Spinal cord (tissue), 10 donors: Measurements from ENCODE around the gene U2AF2. TPM values are rescaled to one million over a fixed set of nuclear protein-coding genes. Genes with fewer than 3 reads are reported as not detected.
A peak's percentile ranks its signal among the peaks of the same experiment; 100 is the strongest.

Experiments used
- DNase-seq, 6 donors: peaks; one replicate each; pipeline versions ENCODE4 v3.0.0 to v3.0.0-alpha.2; 2013 to 2015; ENCODE audit warnings: low spot score in 6 of 6, low read depth in 4 of 6
- H3K27ac ChIP-seq: one replicate; pipeline ENCODE4 v1.5.1; 2013; ENCODE audit warnings: low read depth, low read length, control low read depth
- H3K27me3 ChIP-seq: one replicate; pipeline ENCODE4 v1.6.1; 2013; ENCODE audit warnings: low read length; ENCODE audit not compliant: control insufficient read depth, insufficient read depth
- H3K36me3 ChIP-seq: one replicate; pipeline ENCODE4 v1.6.1; 2013; ENCODE audit warnings: low read length; ENCODE audit not compliant: control insufficient read depth, insufficient read depth
- H3K4me1 ChIP-seq: one replicate; pipeline ENCODE4 v1.6.1; 2013; ENCODE audit warnings: low read length; ENCODE audit not compliant: control insufficient read depth, insufficient read depth
- H3K4me3 ChIP-seq: one replicate; pipeline ENCODE4 v1.5.1; 2013; ENCODE audit warnings: low read depth, low read length, control low read depth
- H3K9me3 ChIP-seq: one replicate; pipeline ENCODE4 v1.6.1; 2013; ENCODE audit warnings: low read length; ENCODE audit not compliant: control insufficient read depth, insufficient read depth
- WGBS: methylation state at CpG from one replicate; pipeline ENCODE4 v1.1.5; 2013; ENCODE audit warnings: missing lambda C conversion rate; ENCODE audit not compliant: insufficient coverage; 5-methylcytosine and 5-hydroxymethylcytosine counted together
- polyA plus RNA-seq, 2 donors: library from polyadenylated mRNA; unstranded; fragments of 120-200 nt; gene quantifications; one replicate each; pipeline ENCODE4 v1.2.1, GENCODE V29; 2013; ENCODE audit not compliant: insufficient read length in 2 of 2
- total RNA-seq, 2 donors: library from RNA; depleted of rRNA in 1 of 2; stranded (reverse); fragments of 120-200 nt in 1 of 2; fragments of >200 nt in 1 of 2; gene quantifications; one replicate each; pipeline versions ENCODE4 v1.2.3 to v1.2.4, GENCODE V29; 2013 to 2014
- donor health status: healthy.

Gene U2AF2
- total and polyA plus RNA-seq, 4 donors = 60.7 to 207 (median 161) TPM

DNA sequence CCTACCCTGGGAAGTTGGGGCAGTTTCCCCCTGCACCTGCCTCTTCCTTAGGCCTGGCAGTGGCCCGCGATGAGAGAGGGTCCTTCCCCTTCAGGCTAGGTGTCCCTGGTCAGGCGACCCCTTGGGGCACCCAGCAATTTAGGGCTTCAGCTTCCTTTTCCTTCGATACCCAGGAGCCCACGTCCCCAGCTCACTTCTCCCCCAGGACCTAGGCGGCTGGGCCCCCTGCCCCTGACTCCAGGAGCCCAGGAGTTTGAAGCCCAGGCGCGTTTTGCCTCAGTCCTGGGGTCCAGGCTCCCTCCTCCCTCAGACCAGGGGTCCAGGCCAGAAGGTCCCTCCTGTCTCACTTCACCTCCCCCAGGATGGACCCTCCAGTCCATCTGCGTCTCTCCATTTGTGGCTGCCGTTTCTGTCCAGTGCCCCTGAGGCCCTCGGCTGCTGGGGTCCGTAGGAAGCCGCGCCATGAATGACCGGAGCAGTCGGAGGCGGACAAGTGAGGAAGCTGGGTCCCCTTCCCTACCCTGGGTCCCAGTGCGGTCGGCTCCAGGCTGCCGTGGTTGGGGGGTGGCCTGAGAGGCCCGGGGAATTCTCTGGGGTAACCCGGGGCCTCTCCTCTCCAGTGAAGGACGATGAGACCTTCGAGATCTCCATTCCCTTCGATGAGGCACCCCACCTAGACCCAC is 6.1 kb upstream of the U2AF2 start:
- peaks cover 73% of the 10 kb centered on the region for H3K36me3 ChIP-seq
- peaks cover 57% of the 10 kb centered on the region for H3K4me1 ChIP-seq
- no peaks in the 10 kb centered on the region for H3K9me3 ChIP-seq
- WGBS = 17% methylated on average over 17 of the region's 25 CpGs
- no peak for DNase-seq
- peak overlapping the region; percentile 68 for H3K4me3 ChIP-seq
- H3K27me3 ChIP-seq = no peaks in the 10 kb centered on the region
- H3K27ac ChIP-seq = peak overlapping the region; percentile 40

DNA sequence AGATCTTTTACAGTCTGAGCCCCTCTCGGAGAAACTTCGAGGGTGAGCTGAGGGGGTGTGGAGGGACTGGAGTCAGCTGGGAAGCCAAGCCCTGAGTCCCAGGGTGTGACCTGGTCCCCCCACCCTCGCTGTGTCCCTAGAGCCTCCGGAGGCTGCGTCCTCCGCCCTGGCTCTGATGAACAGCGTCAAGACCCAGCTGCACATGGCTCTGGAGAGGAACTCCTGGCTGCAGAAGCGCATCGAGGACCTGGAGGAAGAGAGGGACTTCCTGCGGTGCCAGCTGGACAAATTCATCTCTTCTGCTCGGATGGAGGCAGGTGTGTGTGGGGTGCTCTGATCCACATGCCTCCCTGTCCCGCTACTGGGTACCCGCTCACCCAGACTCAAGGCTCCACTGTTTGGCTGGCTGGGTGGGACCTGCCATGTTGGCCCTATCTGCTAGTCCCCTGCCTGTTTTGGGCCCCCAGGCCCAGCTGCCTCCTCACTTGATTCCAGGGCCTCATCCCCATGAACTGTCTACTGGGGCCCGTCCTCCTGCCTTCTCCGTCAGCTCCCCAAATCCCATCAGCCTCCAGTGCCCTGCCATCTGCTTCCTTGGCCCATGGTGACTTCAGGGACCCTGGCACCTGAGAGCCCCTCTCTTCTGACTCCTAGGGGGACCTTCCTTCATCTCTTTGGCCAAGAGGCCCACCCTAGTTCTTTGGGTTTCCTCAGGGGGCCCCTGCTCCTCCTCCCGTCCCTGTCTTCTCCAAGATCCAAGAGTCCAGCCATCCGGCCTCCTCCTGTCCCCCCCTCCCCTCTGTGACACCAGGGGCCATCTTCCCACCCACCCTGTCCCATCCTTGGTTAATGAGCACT is 5.3 kb upstream of the U2AF2 start:
- Histone ChIP-seq H3K4me1 (peaks cover 50% of the 10 kb centered on the region), H3K9me3 (no peaks in the 10 kb centered on the region), H3K27me3 (no peaks in the 10 kb centered on the region), H3K36me3 (peaks cover 67% of the 10 kb centered on the region), H3K27ac (no peak overlapping the region), H3K4me3 (peak overlapping the region; percentile 68)
- no peak for DNase-seq
- 87% methylated on average over 17 of the region's 17 CpGs for WGBS

DNA sequence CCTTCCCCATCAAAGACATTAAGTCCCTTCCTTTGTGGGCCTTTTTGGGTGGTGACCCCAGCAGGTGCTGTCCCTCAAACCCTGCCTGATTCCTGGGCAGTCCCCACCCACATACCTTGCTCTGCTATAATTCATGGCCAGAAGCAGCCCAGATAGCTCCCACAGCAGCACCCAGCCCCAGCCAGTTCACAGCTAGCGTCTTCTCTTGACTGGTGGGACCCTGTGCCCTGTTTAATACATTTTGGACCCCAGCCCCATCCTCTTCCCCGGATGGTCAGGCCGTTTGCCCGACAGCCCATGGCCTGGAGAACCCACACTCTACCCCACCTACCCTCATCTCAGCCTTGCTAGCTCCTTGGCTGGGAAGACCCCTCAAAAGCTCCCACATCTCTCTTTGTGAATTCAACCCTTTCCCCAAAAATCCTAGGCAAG is 4.7 kb upstream of the U2AF2 start:
- peaks cover 43% of the 10 kb centered on the region for H3K4me1 ChIP-seq
- peaks cover 61% of the 10 kb centered on the region for H3K36me3 ChIP-seq
- no peak overlapping the region for H3K27ac ChIP-seq
- DNase-seq = no peak
- H3K27me3 ChIP-seq = no peaks in the 10 kb centered on the region
- H3K9me3 ChIP-seq = no peaks in the 10 kb centered on the region
- H3K4me3 ChIP-seq = no peak overlapping the region
- 93% methylated on average over 4 of the region's 4 CpGs for WGBS

- Histone ChIP-seq H3K36me3 (peaks cover 56% of the 10 kb centered on the region), H3K4me1 (peaks cover 42% of the 10 kb centered on the region), H3K9me3 (no peaks in the 10 kb centered on the region), H3K4me3 (no peak overlapping the region), H3K27ac (no peak overlapping the region), H3K27me3 (no peaks in the 10 kb centered on the region)
- no peak for DNase-seq
- 90% methylated on average over 17 of the region's 17 CpGs for WGBS
Observed at GRCh38 chr19:55650602-55651230, 4.1 kb upstream of the U2AF2 start.

DNA sequence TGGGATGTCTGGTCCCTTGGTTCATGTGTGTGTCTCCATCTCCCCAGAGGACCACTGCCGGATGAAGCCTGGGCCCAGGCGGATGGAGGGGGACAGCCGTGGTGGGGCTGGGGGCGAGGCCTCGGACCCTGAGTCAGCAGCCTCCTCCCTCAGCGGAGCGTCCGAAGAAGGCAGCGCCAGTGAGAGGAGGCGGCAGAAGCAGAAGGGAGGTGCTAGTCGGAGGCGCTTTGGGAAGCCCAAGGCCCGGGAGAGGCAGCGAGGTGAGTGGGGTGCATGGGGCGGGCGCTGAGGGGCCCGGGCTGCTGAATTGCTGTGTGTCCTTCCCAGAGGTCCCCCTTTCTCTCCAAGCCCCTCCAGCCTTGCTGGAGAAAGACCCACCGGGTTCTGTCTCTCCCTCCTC is 3.6 kb upstream of the U2AF2 start:
- no peak for DNase-seq
- peaks cover 52% of the 10 kb centered on the region for H3K36me3 ChIP-seq
- H3K27ac ChIP-seq = no peak overlapping the region
- 92% methylated on average over 6 of the region's 18 CpGs for WGBS
- H3K27me3 ChIP-seq = no peaks in the 10 kb centered on the region
- no peaks in the 10 kb centered on the region for H3K9me3 ChIP-seq
- peaks cover 42% of the 10 kb centered on the region for H3K4me1 ChIP-seq
- H3K4me3 ChIP-seq = no peak overlapping the region

DNA sequence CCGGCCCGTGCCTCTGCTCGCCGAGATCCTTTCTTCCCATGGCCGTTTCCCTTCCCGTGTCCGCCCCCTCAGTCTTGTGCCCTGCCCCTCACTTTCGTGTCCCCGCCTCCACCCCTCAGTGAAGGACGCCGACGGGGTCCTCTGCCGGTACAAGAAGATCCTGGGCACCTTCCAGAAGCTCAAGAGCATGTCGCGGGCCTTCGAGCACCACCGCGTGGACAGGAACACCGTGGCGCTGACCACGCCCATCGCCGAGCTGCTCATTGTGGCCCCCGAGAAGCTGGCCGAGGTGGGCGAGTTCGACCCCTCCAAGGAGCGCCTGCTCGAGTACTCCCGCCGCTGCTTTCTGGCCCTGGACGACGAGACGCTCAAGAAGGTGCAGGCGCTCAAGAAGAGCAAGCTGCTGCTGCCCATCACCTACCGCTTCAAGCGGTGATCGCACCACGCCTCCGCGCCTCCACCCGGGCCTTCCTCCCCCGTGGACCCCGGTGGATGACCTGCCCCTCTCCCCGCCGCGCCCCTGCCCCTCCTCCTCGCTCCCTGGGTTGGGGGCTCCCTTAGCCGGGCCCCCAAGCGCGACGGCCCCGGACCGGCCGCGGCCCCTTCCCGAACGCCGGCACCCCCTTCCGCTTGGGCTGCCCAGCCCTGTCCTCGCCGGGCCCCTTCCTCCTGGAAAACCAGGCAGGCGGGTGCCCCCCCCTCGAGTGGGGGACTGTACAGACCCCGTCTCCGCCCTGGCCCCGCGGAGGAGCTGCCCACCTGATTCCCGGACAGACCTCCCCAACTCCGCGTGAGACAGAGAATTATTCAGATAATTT is 2.3 kb upstream of the U2AF2 start:
- DNase-seq = no peak
- H3K27me3 ChIP-seq = no peaks in the 10 kb centered on the region
- H3K4me3 ChIP-seq = no peak overlapping the region
- no peaks in the 10 kb centered on the region for H3K9me3 ChIP-seq
- H3K36me3 ChIP-seq = peaks cover 55% of the 10 kb centered on the region
- WGBS = 48% methylated on average over 63 of the region's 71 CpGs
- no peak overlapping the region for H3K27ac ChIP-seq
- H3K4me1 ChIP-seq = peaks cover 42% of the 10 kb centered on the region

DNA sequence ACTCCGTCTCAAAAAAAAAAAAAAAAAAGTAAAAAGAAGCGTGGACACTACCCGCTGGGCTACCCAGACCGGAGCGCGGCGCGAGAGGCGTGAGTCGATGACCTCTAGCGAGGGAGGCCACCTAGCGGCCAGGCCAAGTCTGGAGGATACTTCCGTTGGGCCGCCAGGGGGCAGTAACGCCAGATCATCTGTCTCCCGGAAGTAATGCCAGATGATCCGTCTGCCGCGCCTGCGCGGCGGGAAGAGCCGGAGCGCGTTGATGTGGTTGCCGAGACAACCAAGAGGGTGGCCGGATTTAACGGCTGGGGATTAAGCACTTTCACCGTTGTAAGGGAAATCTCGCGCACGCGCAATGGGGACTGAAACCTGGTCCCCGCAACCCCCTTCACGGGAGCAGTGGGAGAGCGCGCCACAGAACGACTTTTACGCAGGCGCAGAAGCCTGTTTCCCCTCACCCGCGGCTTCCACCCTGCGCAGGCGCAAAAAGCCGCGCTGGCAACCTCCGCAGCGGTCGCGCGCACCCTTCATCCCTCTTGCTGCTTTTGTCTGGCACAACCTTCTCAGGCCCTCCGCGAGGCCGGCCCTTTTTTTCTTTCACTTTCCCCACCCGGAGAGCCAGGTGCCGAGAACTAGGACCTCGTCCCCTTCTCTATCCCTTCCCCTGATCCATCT is 1.0 kb upstream of the U2AF2 start:
- peaks cover 54% of the 10 kb centered on the region for H3K36me3 ChIP-seq
- no peaks in the 10 kb centered on the region for H3K9me3 ChIP-seq
- H3K4me3 ChIP-seq = peak overlapping the region; percentile 77
- peaks cover 40% of the 10 kb centered on the region for H3K4me1 ChIP-seq
- under 1% methylated on average over 57 of the region's 57 CpGs for WGBS
- H3K27me3 ChIP-seq = no peaks in the 10 kb centered on the region
- peak overlapping the region; percentile 99 for H3K27ac ChIP-seq
- peak; percentile 99 to 100 (median 100) for DNase-seq

GRCh38 chr19:55654323-55654867 is 440 bp upstream of the U2AF2 start:
- WGBS = under 1% methylated on average over 52 of the region's 52 CpGs
- Histone ChIP-seq H3K27ac (peak overlapping the region; percentile 99), H3K4me3 (peak overlapping the region; percentile 77), H3K27me3 (no peaks in the 10 kb centered on the region), H3K9me3 (no peaks in the 10 kb centered on the region), H3K4me1 (peaks cover 40% of the 10 kb centered on the region), H3K36me3 (peaks cover 54% of the 10 kb centered on the region)
- peak; percentile 99 to 100 (median 100) for DNase-seq
